OCI-LY1 (cell line): ENCODE measurements around the gene HBS1L.

ENCODE experiments used
- CTCF ChIP-seq: fragments of 200-600 bp; sonication (generic), shearing (Covaris generic); IDR thresholded peaks from 2 replicates; pipeline ENCODE4 v1.5.1; 2017; ENCODE audit warnings: mild to moderate bottlenecking, antibody characterized with exemption, low read length, moderate library complexity, mixed read lengths
- EZH2 ChIP-seq: fragments of 200-600 bp; sonication (generic), shearing (Covaris generic); IDR thresholded peaks from 2 replicates; pipeline ENCODE4 v1.8.0; 2017; ENCODE audit warnings: borderline replicate concordance, mixed run types, mild to moderate bottlenecking, antibody characterized with exemption, low read length, moderate library complexity, mixed read lengths

- TF ChIP-seq CTCF (no peak), EZH2 (no peak)
These were observed 46.3 kb downstream of the HBS1L start for GRCh38 chr6:135008072-135008940.
